Mesenchymal stem cell (in vitro differentiated cells and primary cell): Measurements from ENCODE around the gene ITPR3.

ENCODE experiments used
- DNase-seq: peaks from one replicate; pipeline ENCODE4 v3.0.0-alpha.2; 2013
- H2AFZ ChIP-seq: one replicate; pipeline ENCODE4 v1.6.1; 2013; ENCODE audit warnings: low read depth, mild to moderate bottlenecking, control low read depth, inconsistent platforms, low read length, moderate library complexity
- H2AK5ac ChIP-seq: 2 replicates; pipeline ENCODE4 v1.6.1; 2013; ENCODE audit warnings: low read length, moderate library complexity, mild to moderate bottlenecking, inconsistent platforms; ENCODE audit not compliant: severe bottlenecking
- H2BK120ac ChIP-seq: one replicate; pipeline ENCODE4 v1.6.1; 2013; ENCODE audit warnings: low read depth, mild to moderate bottlenecking, inconsistent platforms, low read length, moderate library complexity
- H2BK12ac ChIP-seq, 2 experiments: one replicate each; pipeline ENCODE4 v1.6.1; 2013; ENCODE audit warnings: inconsistent platforms in 2 of 2, low read length in 2 of 2, mild to moderate bottlenecking in 2 of 2, moderate library complexity in 2 of 2, control low read depth in 1 of 2
- H2BK15ac ChIP-seq: one replicate; pipeline ENCODE4 v1.6.1; 2013; ENCODE audit warnings: mild to moderate bottlenecking, low read depth, inconsistent platforms; ENCODE audit not compliant: poor library complexity, severe bottlenecking
- H2BK5ac ChIP-seq: 2 replicates; pipeline ENCODE4 v1.6.1; 2013; ENCODE audit warnings: low read depth, mild to moderate bottlenecking, low read length, control low read depth, inconsistent platforms; ENCODE audit not compliant: poor library complexity, severe bottlenecking
- H3K14ac ChIP-seq, 2 experiments: one replicate each; pipeline ENCODE4 v1.6.1; 2013; ENCODE audit warnings: inconsistent platforms in 2 of 2, low read length in 2 of 2, control low read depth in 1 of 2, mild to moderate bottlenecking in 1 of 2, moderate library complexity in 1 of 2
- H3K18ac ChIP-seq, 2 experiments: one replicate each; pipeline ENCODE4 v1.6.1; 2013; ENCODE audit warnings: inconsistent platforms in 2 of 2, low read length in 2 of 2, control low read depth in 1 of 2, low read depth in 1 of 2, mild to moderate bottlenecking in 1 of 2
- H3K23ac ChIP-seq, 2 experiments: one replicate each; pipeline ENCODE4 v1.6.1; 2013; ENCODE audit warnings: inconsistent platforms in 2 of 2, low read length in 2 of 2, mild to moderate bottlenecking in 2 of 2, moderate library complexity in 2 of 2, control low read depth in 1 of 2
- H3K27ac ChIP-seq: 2 replicates; pipeline ENCODE4 v1.5.1; 2013; ENCODE audit warnings: mild to moderate bottlenecking, moderate library complexity, low read length, control low read depth, inconsistent platforms; ENCODE audit not compliant: poor library complexity, severe bottlenecking
- H3K27me3 ChIP-seq, 2 experiments: 2 replicates each; pipeline versions ENCODE4 v1.6.1 to v1.7.0; 2013; ENCODE audit warnings: low read length in 2 of 2, mild to moderate bottlenecking in 2 of 2, moderate library complexity in 2 of 2, control low read depth in 1 of 2, inconsistent platforms in 1 of 2; ENCODE audit not compliant: control insufficient read depth in 1 of 2, insufficient read depth in 1 of 2
- H3K36me3 ChIP-seq, 2 experiments: 2 replicates each; pipeline versions ENCODE4 v1.6.1 to v1.7.0; 2013; ENCODE audit warnings: low read length in 2 of 2, control low read depth in 1 of 2, inconsistent platforms in 1 of 2, low read depth in 1 of 2, mild to moderate bottlenecking in 1 of 2; ENCODE audit not compliant: insufficient read depth in 2 of 2, control insufficient read depth in 1 of 2
- H3K4ac ChIP-seq, 2 experiments: one replicate each; pipeline ENCODE4 v1.6.1; 2013; ENCODE audit warnings: inconsistent platforms in 2 of 2, low read length in 2 of 2, mild to moderate bottlenecking in 2 of 2, moderate library complexity in 2 of 2, control low read depth in 1 of 2, low read depth in 1 of 2
- H3K4me1 ChIP-seq: 2 replicates; pipeline ENCODE4 v1.6.1; 2013; ENCODE audit warnings: low read depth, low read length, control low read depth; ENCODE audit not compliant: control insufficient read depth, insufficient read depth
- H3K4me2 ChIP-seq: 2 replicates; pipeline ENCODE4 v1.6.1; 2013; ENCODE audit warnings: low read length, mild to moderate bottlenecking, inconsistent platforms; ENCODE audit not compliant: poor library complexity, severe bottlenecking
- H3K4me3 ChIP-seq, 2 experiments: 2 replicates each; pipeline versions ENCODE4 v1.5.1 to v1.7.0; 2013; ENCODE audit warnings: low read length in 2 of 2, mild to moderate bottlenecking in 2 of 2, control low read depth in 1 of 2, low read depth in 1 of 2; ENCODE audit not compliant: insufficient read depth in 1 of 2
- H3K79me1 ChIP-seq: replicated peaks from 2 replicates; pipeline ENCODE4 v1.6.1; 2013; ENCODE audit warnings: mild to moderate bottlenecking, control low read depth, low read length, inconsistent platforms; ENCODE audit not compliant: poor library complexity, severe bottlenecking
- H3K9ac ChIP-seq: 2 replicates; pipeline ENCODE4 v1.7.0; 2013; ENCODE audit warnings: mild to moderate bottlenecking, low read length, moderate library complexity
- H3K9me3 ChIP-seq: 2 replicates; pipeline ENCODE4 v1.7.0; 2013; ENCODE audit warnings: mild to moderate bottlenecking, low read length; ENCODE audit not compliant: control insufficient read depth
- H4K8ac ChIP-seq: one replicate; pipeline ENCODE4 v1.6.1; 2013; ENCODE audit warnings: inconsistent platforms, mild to moderate bottlenecking, low read length, moderate library complexity
- H4K91ac ChIP-seq: one replicate; pipeline ENCODE4 v1.6.1; 2013; ENCODE audit warnings: mild to moderate bottlenecking, low read length, inconsistent platforms
- WGBS: methylation state at CpG from one replicate; pipeline ENCODE4 v1.1.7; 2013; ENCODE audit warnings: mixed read lengths; 5-methylcytosine and 5-hydroxymethylcytosine counted together

Gene ITPR3

GRCh38 chr6:33588894-33589293, 32.2 kb upstream of the ITPR3 start:
- 96% methylated on average over 3 of the region's 4 CpGs for WGBS
- H2AFZ ChIP-seq: no peak overlapping the region
- H2BK15ac ChIP-seq: no peak overlapping the region
- H3K79me1 ChIP-seq: no peaks in the 10 kb centered on the region
- no peak overlapping the region for H3K4me3 ChIP-seq
- H3K14ac ChIP-seq: no peak overlapping the region
- H3K9me3 ChIP-seq: no peaks in the 10 kb centered on the region
- peak overlapping the region; percentile 78 for H3K9ac ChIP-seq
- no peak overlapping the region for H3K23ac ChIP-seq
- H2BK120ac ChIP-seq: no peak overlapping the region
- peaks cover 38% of the 10 kb centered on the region for H3K4me1 ChIP-seq
- H3K4ac ChIP-seq: no peak overlapping the region
- H2BK5ac ChIP-seq: no peak overlapping the region
- no peak overlapping the region for H3K27ac ChIP-seq
- peak overlapping the region in 1 of 2 experiments; percentile 51 for H2BK12ac ChIP-seq
- no peak overlapping the region for H3K18ac ChIP-seq
- no peaks in the 10 kb centered on the region for H3K36me3 ChIP-seq
- H3K27me3 ChIP-seq: no peaks in the 10 kb centered on the region
- DNase-seq: no peak
- no peak overlapping the region for H4K8ac ChIP-seq
- peak overlapping the region; percentile 62 for H4K91ac ChIP-seq
- H2AK5ac ChIP-seq: peak overlapping the region; percentile 41
- H3K4me2 ChIP-seq: no peak overlapping the region

GRCh38 chr6:33589392-33589730, 31.8 kb upstream of the ITPR3 start:
- no peak overlapping the region for H3K4me3 ChIP-seq
- no peaks in the 10 kb centered on the region for H3K36me3 ChIP-seq
- no peaks in the 10 kb centered on the region for H3K9me3 ChIP-seq
- H4K91ac ChIP-seq: peak overlapping the region; percentile 62
- H3K9ac ChIP-seq: peak overlapping the region; percentile 78
- DNase-seq: no peak
- H2AK5ac ChIP-seq: peak overlapping the region; percentile 41
- no peaks in the 10 kb centered on the region for H3K27me3 ChIP-seq
- H2BK120ac ChIP-seq: no peak overlapping the region
- no peak overlapping the region for H3K4me2 ChIP-seq
- peak overlapping the region in 1 of 2 experiments; percentile 51 for H2BK12ac ChIP-seq
- no peak overlapping the region for H3K23ac ChIP-seq
- peak overlapping the region in 1 of 2 experiments; percentile 4 for H3K4ac ChIP-seq
- no peak overlapping the region for H2BK15ac ChIP-seq
- no peak overlapping the region for H3K27ac ChIP-seq
- peak overlapping the region; percentile 29 for H2AFZ ChIP-seq
- peaks cover 38% of the 10 kb centered on the region for H3K4me1 ChIP-seq
- peak overlapping the region in 1 of 2 experiments; percentile 23 for H3K14ac ChIP-seq
- peak overlapping the region; percentile 50 for H4K8ac ChIP-seq
- H3K18ac ChIP-seq: peak overlapping the region; percentile 24 to 37
- no peak overlapping the region for H2BK5ac ChIP-seq
- no peaks in the 10 kb centered on the region for H3K79me1 ChIP-seq
- WGBS: 50% methylated on average over 4 of the region's 4 CpGs

GRCh38 chr6:33589731-33590530, 31.2 kb upstream of the ITPR3 start:
- peak; percentile 84 for DNase-seq
- H2BK12ac ChIP-seq: peak overlapping the region; percentile 50 to 89
- peak overlapping the region; percentile 49 for H2AK5ac ChIP-seq
- no peak overlapping the region for H3K23ac ChIP-seq
- peaks cover 40% of the 10 kb centered on the region for H3K4me1 ChIP-seq
- H4K8ac ChIP-seq: peak overlapping the region; percentile 88
- peak overlapping the region; percentile 73 to 85 for H3K4ac ChIP-seq
- 43% methylated on average over 9 of the region's 9 CpGs for WGBS
- peak overlapping the region; percentile 93 for H3K27ac ChIP-seq
- H3K36me3 ChIP-seq: no peaks in the 10 kb centered on the region
- H4K91ac ChIP-seq: peak overlapping the region; percentile 74
- H3K14ac ChIP-seq: no peak overlapping the region
- peak overlapping the region; percentile 89 for H2BK5ac ChIP-seq
- H3K4me2 ChIP-seq: no peak overlapping the region
- H2BK15ac ChIP-seq: peak overlapping the region; percentile 68
- no peaks in the 10 kb centered on the region for H3K27me3 ChIP-seq
- peak overlapping the region; percentile 78 for H3K9ac ChIP-seq
- peak overlapping the region; percentile 20 for H2BK120ac ChIP-seq
- no peaks in the 10 kb centered on the region for H3K79me1 ChIP-seq
- peak overlapping the region; percentile 23 to 86 for H3K18ac ChIP-seq
- H2AFZ ChIP-seq: peak overlapping the region; percentile 87
- peak overlapping the region in 1 of 2 experiments; percentile 42 for H3K4me3 ChIP-seq
- no peaks in the 10 kb centered on the region for H3K9me3 ChIP-seq

GRCh38 chr6:33590531-33591198, 30.5 kb upstream of the ITPR3 start:
- Histone ChIP-seq H3K27ac (peak overlapping the region; percentile 93), H2BK12ac (peak overlapping the region; percentile 23 to 89), H3K27me3 (no peaks in the 10 kb centered on the region), H3K9ac (peak overlapping the region; percentile 72), H3K18ac (peak overlapping the region; percentile 52 to 86), H3K4me1 (peaks cover 40% of the 10 kb centered on the region), H3K79me1 (no peaks in the 10 kb centered on the region), H3K9me3 (no peaks in the 10 kb centered on the region), H2BK15ac (no peak overlapping the region), H4K91ac (peak overlapping the region; percentile 74), H3K14ac (peak overlapping the region in 1 of 2 experiments; percentile 80), H4K8ac (peak overlapping the region; percentile 88), H2BK120ac (peak overlapping the region; percentile 20), H3K23ac (no peak overlapping the region), H3K4me3 (no peak overlapping the region), H2AK5ac (peak overlapping the region; percentile 84), H3K36me3 (no peaks in the 10 kb centered on the region), H3K4me2 (no peak overlapping the region), H2AFZ (peak overlapping the region; percentile 55), H2BK5ac (peak overlapping the region; percentile 89), H3K4ac (peak overlapping the region; percentile 73 to 85)
- WGBS: 43% methylated on average over 14 of the region's 15 CpGs
- no peak for DNase-seq
